ENCODE data around the gene PGA3.
"Not testable (repeated sequence)": the region's sequence is repeated elsewhere in the genome, so short reads cannot be mapped to it uniquely, and the experiment has no call there.

PGA3 gene

DNA sequence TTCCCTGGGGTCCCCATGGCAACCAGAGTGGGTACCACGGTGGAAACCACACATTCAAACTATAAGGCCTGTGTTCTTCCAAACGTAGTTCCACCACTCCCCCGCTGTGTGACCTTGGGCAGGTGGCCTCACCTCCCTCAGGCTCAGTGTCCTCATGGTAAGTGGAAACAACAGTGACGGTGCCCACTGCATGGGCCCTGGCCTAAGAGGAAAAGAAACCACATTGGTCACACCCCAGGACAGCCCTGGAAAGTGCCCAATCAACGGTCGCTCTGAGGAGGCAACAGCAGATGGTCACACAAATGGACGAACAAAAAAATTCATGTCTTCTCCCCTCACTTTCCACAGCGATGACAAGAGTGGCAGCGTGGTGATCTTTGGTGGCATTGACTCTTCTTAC, 44.8 kb downstream of the PGA3 start:
- not testable (repeated sequence) for DNase-seq (ENCODE audit: extremely low read depth in 1 of 2, low read depth in 1 of 2)

DNA sequence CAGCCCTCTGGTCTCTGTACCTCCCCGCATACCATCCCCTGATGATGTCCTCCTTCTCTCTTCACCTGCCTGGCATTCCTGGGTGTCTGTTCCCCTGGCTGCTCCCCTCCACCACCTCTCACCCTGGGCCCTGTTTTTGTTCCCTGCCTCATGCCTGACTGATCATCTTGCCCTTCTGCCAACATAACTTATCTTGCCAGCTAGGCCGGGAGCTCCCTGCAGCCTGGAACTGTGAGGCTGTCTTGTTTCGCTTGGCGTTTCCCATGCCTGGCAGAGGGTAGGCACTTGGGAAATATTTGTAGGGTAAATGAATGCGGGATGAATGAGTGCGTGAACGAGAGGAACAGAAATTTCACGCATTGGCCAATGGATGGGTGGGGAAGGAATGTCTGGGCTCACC, 45.9 kb downstream of the PGA3 start:
- not testable (repeated sequence) for DNase-seq (ENCODE audit: extremely low read depth in 1 of 2, low read depth in 1 of 2)

DNA sequence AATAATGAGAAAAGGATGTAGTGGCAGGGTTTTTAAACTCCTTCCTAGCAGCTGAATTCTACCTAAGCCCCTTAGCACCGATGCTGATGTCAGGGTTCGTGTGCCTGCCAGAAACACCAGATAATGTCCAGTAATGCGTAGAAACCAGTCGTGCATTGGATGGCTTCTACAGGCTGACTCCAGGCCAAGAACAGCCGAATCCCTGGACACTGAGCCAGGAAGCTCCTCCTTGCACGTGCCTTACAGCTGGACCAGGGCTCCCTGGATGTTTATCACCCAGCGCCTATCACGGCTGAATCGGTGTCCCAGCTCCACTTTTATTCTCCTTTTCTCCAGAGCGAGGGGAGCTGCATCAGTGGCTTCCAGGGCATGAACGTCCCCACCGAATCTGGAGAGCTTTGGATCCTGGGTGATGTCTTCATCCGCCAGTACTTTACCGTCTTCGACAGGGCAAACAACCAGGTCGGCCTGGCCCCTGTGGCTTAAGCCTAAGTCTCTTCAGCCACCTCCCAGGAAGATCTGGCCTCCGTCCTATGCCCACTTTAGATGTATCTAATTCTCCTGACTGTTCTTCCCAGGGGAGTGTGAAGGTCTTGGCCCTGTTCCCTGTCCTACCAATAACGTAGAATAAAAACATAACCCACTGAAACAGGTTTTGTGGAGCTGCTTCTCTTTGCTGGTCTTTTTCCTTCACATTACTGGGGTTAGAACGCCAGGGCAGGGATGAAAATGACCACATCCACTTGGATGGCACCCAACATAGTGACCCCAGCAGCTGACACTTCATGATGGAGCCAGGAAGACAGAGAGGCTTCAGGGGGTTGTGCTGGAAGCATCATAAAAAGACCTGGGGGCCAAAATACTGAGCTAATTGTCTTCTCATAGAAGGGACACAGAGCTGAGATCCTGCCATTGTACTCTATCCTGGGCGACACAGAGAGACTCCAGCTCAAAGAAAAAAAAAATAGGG, 47.8 kb downstream of the PGA3 start:
- not testable (repeated sequence) for DNase-seq (ENCODE audit: extremely low read depth in 1 of 2, low read depth in 1 of 2)

DNA sequence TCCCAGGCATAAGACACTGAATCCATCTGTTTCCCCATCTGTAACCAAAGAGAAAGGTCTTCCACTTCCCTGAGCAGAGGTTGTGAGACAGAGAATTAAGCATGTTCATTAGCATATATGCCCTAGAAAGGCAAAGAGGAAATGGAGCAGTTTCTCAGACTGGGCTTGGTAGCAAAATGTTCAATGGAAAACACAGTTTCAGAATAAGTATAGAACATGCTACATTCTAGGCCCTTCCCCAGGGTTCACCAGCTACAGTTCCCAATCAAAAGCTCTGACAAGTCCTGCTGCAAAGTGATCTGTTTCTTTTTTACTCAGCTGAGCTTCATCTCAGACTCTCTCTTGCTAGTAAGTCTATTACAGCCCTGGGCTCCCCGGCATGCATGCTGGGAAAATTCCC, 49.0 kb downstream of the PGA3 start:
- not testable (repeated sequence) for DNase-seq (ENCODE audit: extremely low read depth in 1 of 2, low read depth in 1 of 2)

DNA sequence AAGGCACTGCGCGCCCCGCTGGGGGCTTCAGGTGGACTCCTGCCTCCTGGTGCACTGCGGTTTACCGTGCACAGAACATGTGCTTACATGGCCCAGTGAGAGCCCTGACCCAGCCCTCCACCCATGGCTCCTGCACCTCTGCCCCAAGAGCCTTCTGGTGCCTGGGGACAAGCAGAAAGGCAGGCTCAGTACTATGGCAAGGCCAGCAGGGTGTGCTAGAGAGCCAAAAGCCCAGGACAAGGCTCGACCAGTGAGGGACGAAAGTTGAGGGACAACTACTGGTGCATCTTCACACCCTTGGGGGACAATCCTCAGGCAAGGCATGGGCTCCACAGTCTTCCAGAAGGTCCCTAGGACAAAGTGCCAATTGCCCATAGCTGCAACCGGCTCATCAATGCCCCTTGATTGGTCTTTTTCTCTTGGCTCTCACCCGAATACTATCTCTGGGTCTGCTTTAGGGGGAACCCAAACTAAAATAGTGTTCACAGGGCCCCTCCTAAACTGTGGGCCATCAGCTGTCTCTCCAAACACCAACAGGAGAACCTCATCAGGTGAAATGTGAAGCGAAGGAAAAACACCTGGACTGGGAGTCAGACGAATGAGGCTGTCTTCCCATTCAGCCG, 51.2 kb downstream of the PGA3 start:
- peak; percentile 8 to 29 for DNase-seq (ENCODE audit: extremely low read depth in 1 of 2, low read depth in 1 of 2)

DNA sequence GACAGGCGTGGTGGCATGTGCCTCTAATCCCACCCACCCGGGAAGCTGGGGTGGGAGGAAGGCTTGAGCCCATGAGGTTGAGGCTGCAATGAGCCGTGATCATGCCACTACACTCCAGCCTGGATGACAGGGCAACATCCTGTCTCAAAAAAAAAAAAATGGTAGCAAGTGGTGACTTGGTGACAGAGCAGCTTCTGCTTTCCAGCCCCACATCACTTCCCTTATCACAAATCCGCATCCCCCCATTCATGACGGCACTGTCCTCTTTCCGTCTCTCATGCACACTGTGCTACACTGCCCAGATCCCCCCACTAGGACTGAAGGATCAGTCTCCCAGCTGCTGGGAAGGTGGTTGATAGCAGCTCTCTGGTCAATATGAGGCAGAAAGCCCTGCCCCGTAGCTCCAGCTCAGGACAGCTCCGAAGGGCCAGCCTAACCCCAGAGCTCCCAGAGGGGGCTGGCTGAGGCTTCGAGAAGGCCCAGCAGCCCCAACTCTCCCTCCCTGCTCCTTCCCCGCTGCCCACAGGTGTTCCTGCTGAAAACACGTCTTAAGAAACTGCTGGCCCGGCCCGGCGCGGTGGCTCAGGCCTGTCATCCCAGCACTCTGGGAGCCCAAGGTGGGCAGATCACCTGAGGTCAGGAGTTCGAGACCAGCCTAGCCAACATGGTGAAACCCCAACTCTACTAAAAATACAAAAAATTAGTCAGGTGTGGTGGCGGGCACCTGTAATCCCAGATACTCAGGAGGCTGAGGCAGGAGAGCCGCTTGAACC, 53.6 kb downstream of the PGA3 start:
- DNase-seq (ENCODE audit: extremely low read depth in 1 of 2, low read depth in 1 of 2), result no peak

DNA sequence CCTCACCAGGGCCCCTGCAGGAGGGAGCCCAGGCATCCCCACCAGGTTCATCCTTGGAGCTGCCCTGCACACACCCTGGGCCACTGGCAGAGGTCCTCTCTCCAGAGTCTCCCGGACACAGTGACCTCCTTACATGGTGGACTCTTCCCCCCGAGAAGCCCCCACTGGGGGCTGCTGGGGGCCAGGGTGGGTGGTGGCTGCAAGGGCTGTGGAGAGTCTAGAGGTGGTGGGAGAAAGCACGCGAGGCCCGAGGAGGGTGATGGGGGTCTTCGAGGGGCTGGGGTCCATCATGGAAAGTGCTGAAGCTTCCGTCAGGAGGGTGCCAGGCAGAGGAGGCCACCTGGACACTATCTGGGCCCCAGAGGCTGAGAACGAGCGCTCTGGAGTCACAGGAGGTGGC, 55.2 kb downstream of the PGA3 start:
- DNase-seq (ENCODE audit: extremely low read depth in 1 of 2, low read depth in 1 of 2), result no peak

DNA sequence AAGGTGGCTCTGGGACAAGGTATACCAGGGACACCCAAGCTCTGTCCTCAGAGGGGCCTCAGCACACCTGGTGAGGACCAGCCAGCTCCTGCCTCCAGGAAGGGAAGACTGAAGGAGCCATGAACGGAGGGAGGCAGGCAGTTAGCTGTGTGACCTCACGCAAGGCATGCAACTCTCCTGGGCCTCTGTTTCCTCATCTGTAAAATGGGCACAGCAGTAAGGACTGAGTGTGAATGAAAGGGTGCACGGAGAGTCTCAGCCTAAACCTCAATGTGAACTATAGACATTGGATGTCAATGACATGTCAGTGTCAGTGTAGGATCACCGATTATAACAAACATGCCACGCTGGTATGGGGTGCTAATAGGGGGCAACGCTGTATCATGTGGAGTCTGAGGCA, 56.0 kb downstream of the PGA3 start:
- DNase-seq (ENCODE audit: extremely low read depth in 1 of 2, low read depth in 1 of 2), result no peak
